Fibroblast of skin of left quadriceps (primary cell): ENCODE measurements around the gene SYT1.

Experiments used
- DNase-seq, 2 experiments: peaks; one replicate each; pipeline ENCODE4 v3.0.0-alpha.2; 2013; ENCODE audit warnings: low read depth in 2 of 2

SYT1 gene

DNA sequence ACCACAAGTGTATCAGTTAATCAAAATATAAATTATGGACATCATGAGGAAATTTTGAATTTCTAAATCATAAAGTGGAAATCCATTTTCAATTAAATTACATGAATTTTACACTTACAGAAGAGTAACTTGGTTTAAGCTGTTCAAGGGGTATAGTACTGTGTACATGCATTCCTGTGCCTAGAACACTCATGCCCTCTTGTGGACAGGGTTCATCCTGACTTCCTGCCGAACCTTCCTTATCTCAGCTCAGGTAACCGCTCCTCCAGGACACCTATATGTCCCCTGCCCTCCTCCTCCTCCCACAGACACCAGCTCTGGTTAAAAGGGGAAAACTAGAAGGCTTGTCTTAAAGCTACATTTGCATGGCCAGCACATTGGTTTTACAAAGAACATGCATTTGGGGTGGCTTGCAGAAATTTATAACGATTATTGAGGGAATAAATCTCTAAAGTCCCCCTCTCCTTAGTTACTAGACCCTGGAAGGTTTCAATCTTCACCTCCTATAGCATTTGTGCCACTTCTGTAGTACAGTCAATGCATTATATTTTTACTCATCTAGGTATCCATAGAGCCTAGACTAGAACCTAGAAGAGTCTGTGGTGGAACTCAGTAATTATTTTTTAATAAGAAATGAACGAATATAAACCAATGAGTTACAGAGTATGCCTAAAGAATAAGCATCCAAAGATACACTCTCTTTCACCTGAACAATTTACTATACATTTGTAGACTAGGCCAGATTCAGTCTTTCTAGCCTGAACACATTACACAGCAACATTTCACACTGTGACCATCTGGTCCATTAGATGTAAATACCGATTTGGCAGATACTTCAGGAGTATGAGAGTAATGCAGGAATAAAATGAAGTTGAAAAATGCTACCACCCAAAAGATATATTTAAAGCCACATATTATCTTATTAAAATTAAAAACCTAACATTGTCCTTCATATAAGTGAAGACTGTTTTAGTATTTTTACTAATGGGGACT is 480.6 kb downstream of the SYT1 start:
- DNase-seq, result peak in 1 of 2 experiments; percentile 12

DNA sequence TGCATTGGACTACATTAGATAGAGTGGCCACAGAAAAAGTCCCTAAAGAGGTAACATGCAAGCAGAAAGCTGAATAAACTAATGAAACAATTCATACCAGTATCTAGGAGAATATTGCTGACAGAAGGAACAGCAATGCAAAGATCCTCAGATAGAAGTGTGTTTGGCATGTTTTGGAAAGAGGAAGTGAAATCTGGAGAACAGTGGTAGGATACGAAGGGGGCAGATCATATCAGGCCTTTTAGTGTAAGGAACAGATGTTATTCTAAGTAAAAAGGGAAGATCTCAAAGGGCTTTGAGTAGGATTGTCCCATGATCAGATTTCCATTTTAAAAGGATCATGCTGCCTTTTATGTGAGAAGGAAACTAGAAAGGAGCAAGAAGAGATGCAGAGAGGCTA is 483.3 kb downstream of the SYT1 start:
- DNase-seq, result no peak

DNA sequence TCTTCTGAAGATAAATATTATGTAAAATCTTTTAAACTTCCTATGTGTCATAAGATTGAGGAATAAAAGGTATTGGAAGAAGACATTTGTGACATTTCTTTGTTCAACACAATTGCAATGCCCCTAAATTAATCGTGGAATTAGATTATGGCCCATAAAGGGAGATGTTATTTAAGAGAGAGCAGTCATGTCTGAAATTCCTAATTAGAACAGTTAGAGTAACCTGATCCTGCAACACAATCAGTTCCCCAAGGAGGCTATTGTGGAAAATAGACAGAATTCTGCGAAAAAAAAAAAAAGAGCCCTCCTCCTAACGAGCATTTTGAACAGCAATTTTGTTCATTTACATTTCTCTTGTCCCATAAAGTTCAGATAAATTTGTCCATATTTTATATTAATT is 486.7 kb downstream of the SYT1 start:
- no peak for DNase-seq

GRCh38 chr12:79356216-79356615 is 491.6 kb downstream of the SYT1 start:
- no peak for DNase-seq

DNA sequence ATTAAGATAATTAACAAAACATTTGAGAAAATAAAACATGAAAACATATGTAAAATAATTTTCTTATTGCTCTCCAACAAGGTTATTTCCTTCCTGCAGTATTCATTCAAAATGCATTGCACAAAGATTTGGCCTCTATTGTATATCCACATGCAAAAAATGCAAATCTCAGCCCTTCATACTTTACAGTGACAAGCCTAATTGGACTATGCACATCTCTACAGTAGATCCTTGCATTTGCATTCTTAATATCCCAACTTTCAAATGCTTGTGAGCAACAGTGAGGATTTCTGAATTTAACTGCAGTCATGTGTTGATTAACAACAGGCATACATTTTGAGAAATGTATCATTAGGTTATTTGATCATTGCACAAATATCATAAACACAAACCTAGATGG is 492.5 kb downstream of the SYT1 start:
- DNase-seq, result no peak

- no peak for DNase-seq
These were observed 494.2 kb downstream of the SYT1 start for GRCh38 chr12:79358716-79359300.

- no peak for DNase-seq
These were observed 495.7 kb downstream of the SYT1 start for GRCh38 chr12:79360286-79360685.

DNA sequence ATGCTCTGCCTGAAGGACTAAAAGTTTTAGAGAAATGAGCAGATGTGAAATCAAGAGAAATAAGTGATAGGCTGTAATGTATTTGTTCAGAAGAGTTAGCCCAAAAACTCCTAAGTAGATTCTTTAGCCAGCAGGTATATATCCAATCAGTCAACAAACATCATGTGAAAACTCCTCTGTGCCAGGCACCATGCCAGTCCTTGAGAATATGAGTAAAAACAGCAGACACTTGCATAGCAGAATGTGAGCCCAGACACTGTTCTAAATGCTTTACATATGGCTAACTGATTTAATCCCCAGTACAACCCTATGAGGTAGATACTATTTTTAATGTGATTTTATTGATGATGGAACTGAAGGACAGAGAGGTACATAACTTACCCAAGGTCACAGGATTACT is 496.4 kb downstream of the SYT1 start:
- DNase-seq, result no peak

DNA sequence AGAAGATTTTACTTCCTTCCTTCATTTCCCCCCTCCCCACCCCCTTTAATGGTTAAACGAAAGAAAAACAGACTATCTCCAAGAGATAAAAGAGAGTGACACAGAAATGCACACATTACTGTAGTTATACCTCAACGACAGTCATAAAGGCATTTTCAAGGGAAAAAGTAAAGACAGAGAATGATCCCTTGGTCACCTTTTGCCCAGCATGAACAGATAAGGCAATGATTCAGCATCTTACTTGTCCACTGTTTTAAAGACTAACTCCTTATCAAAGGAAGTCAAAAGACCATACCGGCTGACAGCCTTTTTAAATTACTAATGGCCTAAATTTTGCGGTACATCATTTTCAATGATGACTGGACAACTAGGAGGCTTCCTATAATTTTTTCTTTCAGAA is 499.6 kb downstream of the SYT1 start:
- no peak for DNase-seq

DNA sequence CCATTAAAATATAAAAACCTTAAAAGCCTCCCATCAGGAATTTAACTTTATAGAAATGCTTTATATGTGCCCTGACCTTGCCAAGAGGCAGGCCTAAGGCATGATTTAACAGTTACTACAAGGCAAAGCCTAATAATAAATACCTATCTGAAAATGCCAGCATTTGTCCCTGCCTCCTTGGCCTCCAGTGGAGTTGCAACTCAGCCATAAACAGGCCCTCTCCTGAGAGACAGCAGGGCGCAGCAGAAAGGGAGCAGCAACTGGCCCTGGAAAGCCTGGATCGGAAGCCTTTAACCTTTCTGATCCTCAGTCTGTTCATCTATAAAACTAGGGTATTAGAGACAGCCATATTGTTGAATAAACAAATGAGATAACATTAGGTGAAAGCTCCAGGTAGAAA is 501.8 kb downstream of the SYT1 start:
- no peak for DNase-seq

DNA sequence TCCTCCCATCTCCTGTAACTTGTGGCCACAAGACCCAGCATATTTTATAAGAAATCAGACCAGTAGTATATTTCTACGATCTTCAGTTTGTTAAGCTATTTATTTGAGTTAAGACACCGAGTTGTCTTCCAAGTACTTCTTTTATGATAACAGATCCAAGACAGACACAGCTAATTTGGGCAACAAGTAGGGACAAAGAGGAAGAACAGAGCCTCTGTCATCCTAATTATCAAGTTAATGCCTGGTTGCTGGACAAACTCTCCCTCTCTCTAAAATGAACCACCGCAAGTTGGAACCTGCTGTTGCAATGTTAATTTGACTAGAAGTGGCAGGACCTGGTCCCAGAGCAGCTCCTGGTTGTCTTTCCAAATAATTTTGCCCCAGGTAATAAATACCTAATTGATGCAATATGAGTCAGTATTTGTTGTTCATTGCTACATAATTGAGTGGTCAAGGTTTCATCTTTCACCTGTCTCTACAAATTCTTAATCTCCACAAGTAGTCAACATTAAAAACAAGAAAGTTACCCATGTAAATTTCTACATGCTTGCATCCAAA is 502.5 kb downstream of the SYT1 start:
- DNase-seq, result no peak

- no peak for DNase-seq
These were observed 505.4 kb downstream of the SYT1 start for GRCh38 chr12:79370021-79370420.

DNA sequence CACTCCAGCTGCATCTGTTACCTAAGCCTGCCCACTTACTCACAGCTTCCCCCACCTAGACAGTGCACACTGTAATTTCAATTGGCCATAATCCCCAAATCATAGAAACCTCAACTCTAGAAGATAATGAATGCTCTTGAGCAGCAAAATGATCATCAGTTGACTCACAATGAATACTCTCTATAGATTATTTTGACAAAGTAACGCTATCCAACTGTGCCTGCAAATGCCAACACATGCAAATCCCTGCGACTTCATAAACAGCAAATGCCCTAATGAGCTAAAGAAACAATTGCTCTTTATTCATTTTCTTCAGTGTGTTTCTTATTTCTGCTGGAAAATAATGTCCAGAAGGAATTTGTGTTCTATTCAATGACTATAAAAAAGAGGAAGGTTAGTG is 506.7 kb downstream of the SYT1 start:
- DNase-seq, result no peak

GRCh38 chr12:79373896-79374499 is 509.4 kb downstream of the SYT1 start:
- peak; percentile 8 to 10 for DNase-seq

- no peak for DNase-seq
These were observed 510.0 kb downstream of the SYT1 start for GRCh38 chr12:79374545-79374944.

GRCh38 chr12:79375050-79375449 is 510.5 kb downstream of the SYT1 start:
- DNase-seq, result no peak

DNA sequence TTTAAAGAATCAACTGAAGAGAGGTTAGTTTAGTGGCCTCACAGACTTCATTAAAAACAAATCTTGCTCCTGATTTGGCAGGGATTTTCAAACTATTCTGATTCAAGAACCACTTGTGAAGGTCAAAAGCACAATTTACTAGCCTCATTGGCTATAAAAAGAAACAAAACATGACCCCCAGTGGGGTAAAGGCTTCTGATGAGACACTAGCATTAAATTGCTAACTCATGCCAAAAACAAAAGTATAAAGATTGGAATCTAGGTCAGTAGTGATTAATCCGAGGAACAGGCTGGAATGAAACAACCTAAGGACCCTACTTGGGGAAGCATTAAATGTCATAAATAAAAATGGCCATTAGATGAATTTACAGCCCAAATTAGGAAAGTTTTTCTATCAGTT is 513.9 kb downstream of the SYT1 start:
- DNase-seq, result peak; percentile 8

- no peak for DNase-seq
These were observed 515.8 kb downstream of the SYT1 start for GRCh38 chr12:79380402-79380801.

DNA sequence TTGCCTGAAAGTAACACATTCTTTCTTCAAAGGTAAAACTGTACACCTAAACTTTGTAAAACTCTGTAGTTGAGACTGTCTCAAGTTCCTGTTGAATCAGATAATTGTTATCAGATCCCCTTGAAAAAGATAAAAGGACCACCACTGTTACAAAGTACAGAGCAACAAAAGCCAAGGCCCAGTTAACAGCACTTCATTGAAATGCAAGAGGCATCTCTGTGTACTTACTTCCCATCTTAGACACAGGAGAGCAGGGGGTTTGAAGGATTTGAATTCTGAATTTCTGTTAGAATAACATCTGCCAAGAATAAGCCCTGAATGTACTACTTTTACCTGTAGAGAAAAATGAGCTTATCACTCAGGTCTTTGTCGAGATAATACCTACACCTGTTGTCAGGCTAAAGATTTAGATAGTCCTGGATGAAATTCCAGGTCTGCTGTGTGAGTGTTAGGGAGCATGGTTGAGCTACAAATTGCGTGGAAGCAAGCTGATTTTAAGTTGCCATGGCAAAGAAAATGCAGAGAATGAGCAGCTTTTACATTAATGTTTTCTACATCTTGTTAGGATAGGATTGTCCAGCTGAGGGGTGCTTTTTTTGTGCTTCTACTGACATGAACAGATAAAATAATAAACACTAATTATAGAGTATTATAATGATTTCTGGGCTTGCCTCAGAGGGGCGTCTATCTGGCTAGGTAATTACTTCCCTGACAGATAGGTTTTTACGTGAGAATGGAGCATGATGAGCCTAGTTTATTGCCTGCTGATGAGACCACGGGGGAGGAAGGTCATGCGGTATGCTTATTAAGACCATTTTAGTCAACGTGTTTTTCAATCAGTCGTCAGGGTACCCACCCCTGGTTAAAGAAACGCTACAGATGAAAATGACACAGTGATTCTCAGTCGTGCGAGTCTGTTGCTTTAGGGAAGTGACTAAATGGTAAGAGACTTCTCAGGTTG is 517.0 kb downstream of the SYT1 start:
- no peak for DNase-seq

- no peak for DNase-seq
These were observed 520.0 kb downstream of the SYT1 start for GRCh38 chr12:79384551-79384950.

- DNase-seq, result no peak
These were observed 523.4 kb downstream of the SYT1 start for GRCh38 chr12:79388011-79388410.
